ENCODE data around the gene ST3GAL5.

GRCh38 chr2:85796341-85797262, 92.2 kb downstream of the ST3GAL5 start:
- TF ChIP-seq CTCF (IDR thresholded peaks at IDR 0.05; ENCODE audit: insufficient read depth, low read length) (no peak), REST (IDR thresholded peaks at IDR 0.05; ENCODE audit: insufficient replicate concordance, low read depth) (peak; percentile 52), SPI1 (IDR thresholded peaks at IDR 0.05; ENCODE audit: borderline replicate concordance, low read depth) (no peak), POLR2AphosphoS5 (IDR thresholded peaks at IDR 0.05; ENCODE audit: low read depth) (no peak), GABPA (IDR thresholded peaks at IDR 0.05; ENCODE audit: low read depth) (no peak)

Measured in HL-60 (cell line).